GM12801 (cell line): ENCODE data around the gene CYB5A.

ENCODE experiments used
- TF ChIP-seq, protein P1 (sequence below): IDR thresholded peaks from one replicate; pipeline ENCODE4 v1.5.1; 2011; ENCODE audit warnings: control low read depth; ENCODE audit not compliant: insufficient read length; ENCODE audit errors: extremely low read depth

Gene CYB5A

GRCh38 chr18:74250131-74250530 lies 41.6 kb downstream of the CYB5A start:
- TF ChIP-seq, protein P1, sequence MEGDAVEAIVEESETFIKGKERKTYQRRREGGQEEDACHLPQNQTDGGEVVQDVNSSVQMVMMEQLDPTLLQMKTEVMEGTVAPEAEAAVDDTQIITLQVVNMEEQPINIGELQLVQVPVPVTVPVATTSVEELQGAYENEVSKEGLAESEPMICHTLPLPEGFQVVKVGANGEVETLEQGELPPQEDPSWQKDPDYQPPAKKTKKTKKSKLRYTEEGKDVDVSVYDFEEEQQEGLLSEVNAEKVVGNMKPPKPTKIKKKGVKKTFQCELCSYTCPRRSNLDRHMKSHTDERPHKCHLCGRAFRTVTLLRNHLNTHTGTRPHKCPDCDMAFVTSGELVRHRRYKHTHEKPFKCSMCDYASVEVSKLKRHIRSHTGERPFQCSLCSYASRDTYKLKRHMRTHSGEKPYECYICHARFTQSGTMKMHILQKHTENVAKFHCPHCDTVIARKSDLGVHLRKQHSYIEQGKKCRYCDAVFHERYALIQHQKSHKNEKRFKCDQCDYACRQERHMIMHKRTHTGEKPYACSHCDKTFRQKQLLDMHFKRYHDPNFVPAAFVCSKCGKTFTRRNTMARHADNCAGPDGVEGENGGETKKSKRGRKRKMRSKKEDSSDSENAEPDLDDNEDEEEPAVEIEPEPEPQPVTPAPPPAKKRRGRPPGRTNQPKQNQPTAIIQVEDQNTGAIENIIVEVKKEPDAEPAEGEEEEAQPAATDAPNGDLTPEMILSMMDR: no peak

GRCh38 chr18:74249181-74249968 lies 42.4 kb downstream of the CYB5A start:
- TF ChIP-seq, protein P1: no peak

GRCh38 chr18:74248595-74248994 lies 43.2 kb downstream of the CYB5A start:
- TF ChIP-seq, protein P1: no peak

- TF ChIP-seq, protein P1: no peak
Measured at GRCh38 chr18:74248189-74248588, 43.6 kb downstream of the CYB5A start.

DNA sequence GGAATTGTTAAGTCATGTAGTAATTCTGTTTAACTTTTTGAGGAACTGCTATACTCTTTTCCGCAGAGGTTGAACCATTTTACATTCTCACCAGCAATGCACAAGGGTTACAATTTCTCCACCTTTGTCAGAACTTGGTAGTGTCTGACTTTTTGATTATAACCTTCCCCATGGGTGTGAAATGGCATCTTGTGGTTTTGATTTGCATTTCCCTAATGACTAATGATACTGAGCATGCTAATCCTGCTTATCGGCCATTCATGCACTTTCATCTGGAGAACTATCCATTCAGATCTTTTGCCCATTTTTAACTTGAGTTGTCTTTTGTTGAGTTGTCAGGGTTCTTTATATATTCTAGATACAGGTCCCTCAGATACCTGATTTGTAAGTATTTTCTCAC lies 47.2 kb downstream of the CYB5A start:
- TF ChIP-seq, protein P1: no peak

- TF ChIP-seq, protein P1: no peak
Measured at GRCh38 chr18:74243127-74243526, 48.6 kb downstream of the CYB5A start.

DNA sequence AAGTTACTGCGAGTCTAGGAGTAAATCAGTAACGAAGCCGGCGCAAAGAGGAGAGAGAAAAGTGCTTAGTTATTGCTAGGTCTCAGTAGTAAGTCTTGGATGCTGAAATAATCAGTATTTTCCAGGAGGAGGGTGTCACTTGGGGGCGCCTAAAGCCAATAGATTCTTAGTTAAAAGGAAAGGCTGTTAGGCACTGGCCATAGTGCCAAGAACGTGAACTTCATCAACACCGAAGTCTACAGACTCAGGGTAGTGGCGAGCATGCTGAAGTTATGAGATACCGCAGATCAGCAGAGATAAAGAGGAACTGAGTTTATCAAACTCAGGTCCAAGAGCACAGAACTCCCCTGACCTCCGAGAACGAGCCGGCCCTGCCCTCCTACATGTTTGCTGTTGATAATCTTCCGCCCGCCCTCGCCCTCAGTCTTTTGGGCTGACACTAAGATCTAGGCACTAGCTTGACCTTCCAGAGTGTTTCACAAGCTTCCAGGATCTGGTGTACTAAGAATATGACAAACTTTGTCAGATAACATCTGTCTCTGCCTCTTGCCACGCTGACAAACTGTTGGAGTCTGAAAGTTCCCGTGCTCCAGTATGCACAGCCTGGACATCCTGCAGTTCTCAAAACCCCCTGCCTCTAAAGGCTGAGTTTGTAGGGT lies 49.2 kb downstream of the CYB5A start:
- TF ChIP-seq, protein P1: no peak
